T-helper 9 cell (primary cell): ENCODE data around the gene NCSTN.

Experiments
- DNase-seq: peaks from one replicate; pipeline ENCODE4 v3.0.0-alpha.2; 2020

Gene NCSTN

GRCh38 chr1:160407839-160408801 is 64.9 kb downstream of the NCSTN start:
- no peak for DNase-seq
